HEK293T (cell line): Measurements from ENCODE around the gene IGF1R.

ENCODE experiments used
- ARNT ChIP-seq: fragments of 450-650 bp; IDR thresholded peaks from 2 replicates; pipeline ENCODE4 v1.6.1; 2017; ENCODE audit warnings: mild to moderate bottlenecking
- BHLHE40 ChIP-seq: fragments of 450-650 bp; IDR thresholded peaks from 2 replicates; pipeline ENCODE4 v1.6.1; 2016; ENCODE audit warnings: mild to moderate bottlenecking, moderate library complexity, borderline replicate concordance
- ELF4 ChIP-seq: fragments of 450-650 bp; IDR thresholded peaks from 2 replicates; pipeline ENCODE4 v1.6.1; 2017; ENCODE audit warnings: antibody characterized with exemption
- FOXM1 ChIP-seq: fragments of 450-650 bp; IDR thresholded peaks from 2 replicates; pipeline ENCODE4 v1.6.1; 2017; ENCODE audit warnings: mild to moderate bottlenecking, borderline replicate concordance
- LEF1 ChIP-seq: fragments of 450-650 bp; IDR thresholded peaks from 2 replicates; pipeline ENCODE4 v1.6.1; 2017; ENCODE audit warnings: mild to moderate bottlenecking, borderline replicate concordance
- NFRKB ChIP-seq: fragments of 450-650 bp; IDR thresholded peaks from 2 replicates; pipeline ENCODE4 v1.6.1; 2016; ENCODE audit warnings: mild to moderate bottlenecking, moderate library complexity
- SP1 ChIP-seq: fragments of 450-650 bp; IDR thresholded peaks from 2 replicates; pipeline ENCODE4 v1.6.1; 2017
- ZNF384 ChIP-seq: fragments of 450-650 bp; IDR thresholded peaks from 2 replicates; pipeline ENCODE4 v1.6.1; 2016
- TF ChIP-seq, protein P1 (sequence below): fragments of 450-650 bp; IDR thresholded peaks from 2 replicates; pipeline ENCODE4 v1.6.1; 2016

DNA sequence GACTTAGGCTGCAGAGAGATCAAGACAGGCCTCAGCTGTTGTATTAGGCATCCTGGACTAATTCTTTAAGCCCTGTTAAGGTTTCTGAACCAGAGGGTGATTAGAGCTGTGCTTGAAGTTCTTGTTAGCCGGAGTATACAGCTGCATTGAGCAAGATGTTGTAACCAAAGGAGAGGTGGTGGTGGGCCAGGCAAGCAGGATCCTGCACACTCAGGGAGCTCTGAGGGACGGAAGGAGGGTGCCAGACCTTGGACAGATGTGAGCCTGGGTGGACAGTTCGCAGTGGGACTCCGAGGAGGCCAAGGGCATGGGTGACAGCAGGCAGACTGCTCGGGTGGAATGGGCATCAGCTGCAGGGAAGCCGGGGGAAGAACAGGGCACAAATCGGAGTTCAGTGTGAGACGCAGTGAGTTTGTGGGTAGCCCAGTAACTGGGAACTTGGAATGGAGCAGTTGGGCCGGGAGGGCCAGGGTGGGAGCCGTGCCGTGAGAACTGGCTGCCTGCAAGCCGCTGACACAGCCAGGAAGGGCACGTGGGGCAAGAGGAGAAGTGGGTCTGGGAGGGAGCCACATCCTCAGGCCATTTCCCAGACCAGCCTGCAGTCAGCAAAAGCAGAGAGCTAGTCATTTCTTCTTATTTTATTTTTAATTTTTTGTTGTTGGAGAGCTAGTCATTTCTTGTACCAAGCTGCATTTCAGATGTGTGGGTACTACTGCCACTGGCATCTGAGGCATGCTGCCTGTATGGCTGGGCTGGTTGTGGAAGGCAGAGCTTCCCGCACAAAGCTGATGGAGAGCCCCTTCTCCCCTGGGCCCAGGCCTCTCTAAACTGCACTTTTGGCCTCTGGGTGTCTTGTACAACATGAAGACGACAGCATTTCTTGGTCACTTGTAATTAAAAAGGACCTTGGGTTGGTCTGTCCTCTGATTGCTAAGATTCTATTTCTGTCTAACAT, 298.2 kb downstream of the IGF1R start:
- no peak for TF ChIP-seq SP1
- TF ChIP-seq, protein P1, sequence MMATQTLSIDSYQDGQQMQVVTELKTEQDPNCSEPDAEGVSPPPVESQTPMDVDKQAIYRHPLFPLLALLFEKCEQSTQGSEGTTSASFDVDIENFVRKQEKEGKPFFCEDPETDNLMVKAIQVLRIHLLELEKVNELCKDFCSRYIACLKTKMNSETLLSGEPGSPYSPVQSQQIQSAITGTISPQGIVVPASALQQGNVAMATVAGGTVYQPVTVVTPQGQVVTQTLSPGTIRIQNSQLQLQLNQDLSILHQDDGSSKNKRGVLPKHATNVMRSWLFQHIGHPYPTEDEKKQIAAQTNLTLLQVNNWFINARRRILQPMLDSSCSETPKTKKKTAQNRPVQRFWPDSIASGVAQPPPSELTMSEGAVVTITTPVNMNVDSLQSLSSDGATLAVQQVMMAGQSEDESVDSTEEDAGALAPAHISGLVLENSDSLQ = no peak
- no peak for TF ChIP-seq BHLHE40
- TF ChIP-seq ZNF384 = no peak
- TF ChIP-seq ELF4 = no peak
- no peak for TF ChIP-seq FOXM1
- no peak for TF ChIP-seq ARNT
- TF ChIP-seq LEF1 = no peak
- no peak for TF ChIP-seq NFRKB
